Measurements from ENCODE around the gene MAP3K20. TPM values are rescaled to one million over a fixed set of nuclear protein-coding genes. Genes with fewer than 3 reads are reported as not detected.

The MAP3K20 gene
- total and polyA plus RNA-seq, 8 donors, result 49.6 to 71.8 (median 64.6) TPM

DNA sequence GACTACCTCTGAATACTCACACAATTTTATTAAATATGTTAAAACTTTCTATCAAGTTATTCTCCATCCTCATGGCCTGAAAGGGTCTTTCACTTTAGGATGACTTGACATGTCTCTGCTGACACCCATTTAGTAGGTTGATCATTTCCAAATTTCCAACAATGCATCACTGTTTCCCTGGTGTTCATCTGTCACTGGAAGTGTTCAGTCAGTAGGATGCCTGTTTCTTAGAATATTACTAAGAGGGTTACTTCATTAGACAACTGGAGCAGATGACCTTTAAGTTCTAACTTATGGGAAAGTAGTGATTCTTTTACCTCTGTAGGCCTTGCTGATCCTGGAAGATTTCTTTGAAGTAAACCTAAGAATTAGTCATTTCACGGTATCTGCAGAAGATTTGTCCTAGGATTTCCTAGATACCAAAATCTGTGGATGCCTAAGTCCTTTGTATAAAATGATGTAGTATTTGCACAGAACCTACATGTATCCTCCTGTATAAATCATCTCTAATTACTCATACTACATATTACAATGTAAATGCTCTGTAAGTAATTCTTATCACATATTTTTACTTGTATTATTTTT is 77.7 kb downstream of the MAP3K20 start:
- Histone ChIP-seq H3K9me3 (no peaks in the 10 kb centered on the region), H3K27me3 (no peaks in the 10 kb centered on the region), H3K4me1 (peaks cover 0 to 55% of the 10 kb centered on the region in 2 donors), H3K27ac (no peak overlapping the region), H3K36me3 (no peaks in the 10 kb centered on the region), H3K4me3 (no peak overlapping the region)
- intact Hi-C loops (cut with DNase I), result no loop called here
- DNase-seq, result no peak
- no peak for ATAC-seq
- TF ChIP-seq, protein P1, sequence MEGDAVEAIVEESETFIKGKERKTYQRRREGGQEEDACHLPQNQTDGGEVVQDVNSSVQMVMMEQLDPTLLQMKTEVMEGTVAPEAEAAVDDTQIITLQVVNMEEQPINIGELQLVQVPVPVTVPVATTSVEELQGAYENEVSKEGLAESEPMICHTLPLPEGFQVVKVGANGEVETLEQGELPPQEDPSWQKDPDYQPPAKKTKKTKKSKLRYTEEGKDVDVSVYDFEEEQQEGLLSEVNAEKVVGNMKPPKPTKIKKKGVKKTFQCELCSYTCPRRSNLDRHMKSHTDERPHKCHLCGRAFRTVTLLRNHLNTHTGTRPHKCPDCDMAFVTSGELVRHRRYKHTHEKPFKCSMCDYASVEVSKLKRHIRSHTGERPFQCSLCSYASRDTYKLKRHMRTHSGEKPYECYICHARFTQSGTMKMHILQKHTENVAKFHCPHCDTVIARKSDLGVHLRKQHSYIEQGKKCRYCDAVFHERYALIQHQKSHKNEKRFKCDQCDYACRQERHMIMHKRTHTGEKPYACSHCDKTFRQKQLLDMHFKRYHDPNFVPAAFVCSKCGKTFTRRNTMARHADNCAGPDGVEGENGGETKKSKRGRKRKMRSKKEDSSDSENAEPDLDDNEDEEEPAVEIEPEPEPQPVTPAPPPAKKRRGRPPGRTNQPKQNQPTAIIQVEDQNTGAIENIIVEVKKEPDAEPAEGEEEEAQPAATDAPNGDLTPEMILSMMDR (IDR thresholded peaks at IDR 0.05), result no peak

GRCh38 chr2:173157676-173158293 is 82.1 kb downstream of the MAP3K20 start:
- peaks cover 6 to 49% of the 10 kb centered on the region in 2 donors for H3K4me1 ChIP-seq
- no peaks in the 10 kb centered on the region for H3K9me3 ChIP-seq
- no peaks in the 10 kb centered on the region for H3K27me3 ChIP-seq
- peak overlapping the region in 1 of 2 donors; percentile 83 for H3K27ac ChIP-seq
- no peak for DNase-seq
- no peak overlapping the region for H3K4me3 ChIP-seq
- H3K36me3 ChIP-seq, result no peaks in the 10 kb centered on the region
- ATAC-seq, result no peak
- intact Hi-C loops (cut with DNase I), result no loop called here
- TF ChIP-seq, protein P1 (IDR thresholded peaks at IDR 0.05), result no peak

DNA sequence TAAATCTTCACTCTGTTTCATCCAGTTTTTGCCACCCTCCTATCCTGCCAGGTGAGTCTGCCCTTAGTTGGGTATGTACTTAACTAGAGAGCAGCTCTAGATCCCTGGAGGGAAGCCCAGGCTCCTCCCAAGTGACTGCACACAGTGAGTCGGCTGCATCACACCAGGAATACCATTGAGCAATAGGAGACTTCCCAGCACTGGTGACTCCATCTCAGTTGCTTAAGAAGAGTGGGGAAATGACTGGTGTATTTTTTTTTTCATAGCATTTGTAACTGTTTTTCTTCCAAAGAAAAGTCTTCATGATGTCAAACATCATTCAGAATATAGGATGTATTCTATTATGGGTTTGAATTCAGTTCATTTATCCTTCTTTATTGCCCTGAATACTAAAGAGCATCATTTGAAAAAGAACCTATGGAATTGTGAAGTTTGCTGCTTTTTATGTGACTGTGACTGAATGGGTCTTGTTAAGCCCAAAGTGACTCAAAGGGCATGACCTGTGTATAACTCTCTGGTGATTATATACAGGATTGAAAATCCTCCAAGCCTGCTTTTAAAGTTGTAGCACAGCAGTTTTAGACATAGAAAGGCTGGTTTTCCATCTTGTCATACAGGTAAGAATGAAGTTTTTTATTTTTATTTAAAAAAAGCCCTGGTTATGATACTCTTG is 84.3 kb downstream of the MAP3K20 start:
- H3K4me3 ChIP-seq, result no peak overlapping the region
- H3K27me3 ChIP-seq, result no peaks in the 10 kb centered on the region
- intact Hi-C loops (cut with DNase I), result no loop called here
- H3K4me1 ChIP-seq, result peaks cover 6 to 46% of the 10 kb centered on the region in 2 donors
- peak; percentile 98 for ATAC-seq
- DNase-seq, result peak; percentile 25 to 93 (median 76)
- TF ChIP-seq, protein P1 (IDR thresholded peaks at IDR 0.05), result no peak
- peak overlapping the region; percentile 78 to 83 for H3K27ac ChIP-seq
- peaks cover 0 to 4% of the 10 kb centered on the region in 2 donors for H3K9me3 ChIP-seq
- no peaks in the 10 kb centered on the region for H3K36me3 ChIP-seq

DNA sequence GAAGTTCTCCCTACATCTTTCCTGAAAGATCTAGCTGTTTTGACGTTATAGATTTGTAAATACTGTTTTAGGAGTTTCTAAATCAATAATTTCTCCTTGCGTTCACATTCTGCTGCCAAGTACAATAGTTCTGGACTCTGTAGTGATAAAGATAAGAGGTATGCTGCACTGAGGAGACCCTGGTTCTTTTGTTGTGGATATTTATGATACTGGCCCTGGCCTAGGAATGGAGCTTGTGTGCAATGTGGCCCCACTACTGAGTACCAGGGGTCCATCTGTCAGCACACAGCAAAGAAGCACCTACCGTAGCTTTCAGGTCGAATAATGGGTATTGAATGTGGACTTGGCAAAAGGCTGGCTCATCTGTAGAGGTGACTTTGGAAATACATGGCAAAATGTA is 85.0 kb downstream of the MAP3K20 start:
- ATAC-seq, result no peak
- no peak for DNase-seq
- Histone ChIP-seq H3K9me3 (peaks cover 0 to 4% of the 10 kb centered on the region in 2 donors), H3K27ac (peak overlapping the region; percentile 78 to 83), H3K27me3 (no peaks in the 10 kb centered on the region), H3K36me3 (no peaks in the 10 kb centered on the region), H3K4me3 (no peak overlapping the region), H3K4me1 (peaks cover 6 to 46% of the 10 kb centered on the region in 2 donors)
- intact Hi-C loops (cut with DNase I), result no loop called here
- TF ChIP-seq, protein P1 (IDR thresholded peaks at IDR 0.05), result no peak

- TF ChIP-seq, protein P1 (IDR thresholded peaks at IDR 0.05), result no peak
- DNase-seq, result no peak
- peak overlapping the region in 1 of 2 donors; percentile 83 for H3K27ac ChIP-seq
- H3K9me3 ChIP-seq, result peaks cover 0 to 4% of the 10 kb centered on the region in 2 donors
- ATAC-seq, result no peak
- peaks cover 6 to 46% of the 10 kb centered on the region in 2 donors for H3K4me1 ChIP-seq
- H3K36me3 ChIP-seq, result no peaks in the 10 kb centered on the region
- H3K4me3 ChIP-seq, result no peak overlapping the region
- intact Hi-C loops (cut with DNase I), result no loop called here
- no peaks in the 10 kb centered on the region for H3K27me3 ChIP-seq
Observed at GRCh38 chr2:173161040-173161439, 85.4 kb downstream of the MAP3K20 start.
